ENCODE measurements around the gene NINJ2. TPM values are rescaled to one million over a fixed set of nuclear protein-coding genes. Genes with fewer than 3 reads are reported as not detected.

NINJ2 gene
- polyA plus RNA-seq, 1 donor from 2014 or later, result not detected

GRCh38 chr12:664779-665092 lies 1.5 kb upstream of the NINJ2 start:
- H3K36me3 ChIP-seq (ENCODE audit: insufficient read depth, low read length), result no peaks in the 10 kb centered on the region
- H3K27ac ChIP-seq (ENCODE audit: low read length), result no peak overlapping the region
- H3K9me2 ChIP-seq (ENCODE audit: insufficient read depth, low read length), result no peaks in the 10 kb centered on the region
- no peaks in the 10 kb centered on the region for H4K20me1 ChIP-seq (ENCODE audit: insufficient read depth)
- TF ChIP-seq CTCF (IDR thresholded peaks at IDR 0.05; ENCODE audit: poor library complexity, severe bottlenecking), result no peak
- H2AFZ ChIP-seq (ENCODE audit: low read depth, low read length), result no peak overlapping the region
- no peaks in the 10 kb centered on the region for H3K9me3 ChIP-seq (ENCODE audit: low read length)
- H3K4me2 ChIP-seq (ENCODE audit: low read length), result no peak overlapping the region
- H3F3A ChIP-seq (ENCODE audit: insufficient read depth, low read length, poor library complexity, severe bottlenecking), result no peaks in the 10 kb centered on the region
- no peak overlapping the region for H3K9ac ChIP-seq (ENCODE audit: low read length)
- H3K79me2 ChIP-seq (replicated peaks; ENCODE audit: insufficient read depth, low read length), result no peaks in the 10 kb centered on the region
- no peak overlapping the region for H3K4me3 ChIP-seq (ENCODE audit: low read length)
- no peaks in the 10 kb centered on the region for H3K27me3 ChIP-seq (ENCODE audit: insufficient read depth, low read depth, low read length)

GRCh38 chr12:664075-664778 lies 982 bp upstream of the NINJ2 start:
- Histone ChIP-seq H3K9me3 (ENCODE audit: low read length) (no peaks in the 10 kb centered on the region), H4K20me1 (ENCODE audit: insufficient read depth) (no peaks in the 10 kb centered on the region), H3K9me2 (ENCODE audit: insufficient read depth, low read length) (no peaks in the 10 kb centered on the region), H3K4me3 (ENCODE audit: low read length) (no peak overlapping the region), H2AFZ (ENCODE audit: low read depth, low read length) (no peak overlapping the region), H3K4me2 (ENCODE audit: low read length) (no peak overlapping the region), H3K79me2 (replicated peaks; ENCODE audit: insufficient read depth, low read length) (no peaks in the 10 kb centered on the region), H3K27me3 (ENCODE audit: insufficient read depth, low read depth, low read length) (no peaks in the 10 kb centered on the region), H3F3A (ENCODE audit: insufficient read depth, low read length, poor library complexity, severe bottlenecking) (no peaks in the 10 kb centered on the region), H3K27ac (ENCODE audit: low read length) (no peak overlapping the region), H3K9ac (ENCODE audit: low read length) (no peak overlapping the region), H3K36me3 (ENCODE audit: insufficient read depth, low read length) (no peaks in the 10 kb centered on the region)
- TF ChIP-seq TAF1 (IDR thresholded peaks at IDR 0.05; ENCODE audit: low read depth) (no peak), MXI1 (conservative IDR thresholded peaks at IDR 0.05; ENCODE audit: poor library complexity, severe bottlenecking) (no peak), CTCF (IDR thresholded peaks at IDR 0.05; ENCODE audit: poor library complexity, severe bottlenecking) (no peak), EZH2 (IDR thresholded peaks at IDR 0.05; ENCODE audit: borderline replicate concordance, insufficient read depth, low read length, poor library complexity, severe bottlenecking) (no peak), POLR2AphosphoS5 (IDR thresholded peaks at IDR 0.05) (no peak), RAD21 (conservative IDR thresholded peaks at IDR 0.05) (no peak), REST (IDR thresholded peaks at IDR 0.05; ENCODE audit: borderline replicate concordance) (no peak), EP300 (conservative IDR thresholded peaks at IDR 0.05; ENCODE audit: poor library complexity, severe bottlenecking) (no peak), SMC3 (conservative IDR thresholded peaks at IDR 0.05; ENCODE audit: poor library complexity) (no peak)
